T47D (cell line): ENCODE data around the gene ARPC3.

Experiments
- DNase-seq, 2 experiments: peaks; one replicate each; pipeline versions ENCODE4 v3.0.0 to v3.0.0-alpha.2; 2011 to 2012; ENCODE audit warnings: low read depth in 1 of 2, low spot score in 1 of 2
- JUND ChIP-seq: IDR thresholded peaks from 2 replicates; pipeline ENCODE4 v1.6.1; 2012; ENCODE audit warnings: low read depth
- in situ Hi-C: cut with HindIII; loops from 2 replicates; pipeline ENCODE4 v1.10.0; 2016; ENCODE audit warnings: low sequenced_read_pairs, low pct_unique_long_range_greater_than_20kb

Gene ARPC3

DNA sequence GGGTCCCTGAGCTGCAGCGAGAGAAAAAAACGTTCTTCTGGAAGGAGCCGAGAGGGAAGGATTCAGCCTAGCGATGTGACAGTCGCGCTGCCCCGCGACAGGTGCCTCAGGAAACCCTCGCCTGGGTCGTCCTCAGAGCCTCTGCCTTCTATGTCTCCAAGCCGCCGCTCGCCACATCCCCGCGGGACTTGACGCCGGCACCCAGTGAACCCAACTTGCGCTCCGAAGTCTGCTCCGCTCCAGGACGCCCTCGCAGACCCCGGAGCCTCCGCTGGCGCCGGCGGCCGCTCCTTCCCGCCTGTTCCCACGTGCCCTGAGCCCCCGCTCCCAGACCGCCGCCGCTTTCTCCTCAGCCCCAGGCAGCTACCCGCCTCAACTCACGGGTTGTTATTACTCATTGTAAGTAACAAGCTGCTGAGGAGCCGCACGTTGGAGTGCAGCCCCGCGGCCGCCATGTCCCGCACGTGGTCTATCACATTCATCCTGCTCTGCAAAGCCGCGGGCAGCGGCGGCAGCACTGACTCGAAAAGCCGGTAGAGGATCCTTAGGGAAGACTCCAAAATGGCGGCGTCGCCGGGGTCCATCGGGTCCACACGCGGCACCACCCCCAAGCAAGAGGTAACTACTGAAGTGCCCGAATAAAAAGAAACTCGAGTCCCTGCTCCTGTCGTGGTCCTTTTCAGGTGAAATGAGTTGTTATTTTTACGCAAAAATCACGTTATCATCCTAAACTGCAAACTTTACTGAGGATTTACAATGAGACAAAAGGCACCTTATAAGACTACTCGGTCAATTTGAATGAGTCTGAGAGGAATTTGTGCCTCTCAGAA lies 46.8 kb downstream of the ARPC3 start, which contains the start of gene ANAPC7:
Gene ANAPC7 (minus strand): TSS at position 563 of the 830 bp plus-strand sequence. CDS start 81 bp downstream, at position 482.
- peak; percentile 83 to 97 for DNase-seq
- no peak for TF ChIP-seq JUND
- in situ Hi-C loops = no loop called here
